HL-60 (cell line): Measurements from ENCODE around the gene ZNF273.

Experiments
- CTCF ChIP-seq: IDR thresholded peaks from one replicate; pipeline ENCODE4 v1.5.1; 2011; ENCODE audit warnings: low read length, control low read depth, inconsistent platforms; ENCODE audit not compliant: insufficient read depth
- GABPA ChIP-seq: IDR thresholded peaks from 2 replicates; pipeline ENCODE4 v1.6.1; 2012; ENCODE audit warnings: low read depth
- POLR2AphosphoS5 ChIP-seq: IDR thresholded peaks from 2 replicates; pipeline ENCODE4 v1.6.1; 2012; ENCODE audit warnings: low read depth

GRCh38 chr7:64873517-64873916, 29.6 kb upstream of the ZNF273 start:
- TF ChIP-seq POLR2AphosphoS5 (no peak), CTCF (no peak), GABPA (no peak)
